Hair follicle dermal papilla cell (primary cell): ENCODE data around the gene DEFB131B. TPM values are rescaled to one million over a fixed set of nuclear protein-coding genes. Genes with fewer than 3 reads are reported as not detected.

Experiments
- small RNA-seq: library from RNA; depleted of rRNA; stranded (forward); fragments of <200 nt; gene quantifications from one replicate; pipeline ENCODE3, GENCODE V24; 2012
- total RNA-seq: library from RNA; depleted of rRNA; stranded (reverse); fragments of >200 nt; gene quantifications from 2 replicates; pipeline ENCODE4 v1.2.3, GENCODE V29; 2012

Gene DEFB131B
- not detected in 2 replicates for total RNA-seq

GRCh38 chr11:71878059-71878458 is at the start of gene DEFB131B:
Gene DEFB131B, plus strand, starts transcription at chr11:71878453. Its CDS starts 0 bp downstream, at chr11:71878453.

GRCh38 chr11:71832811-71833210 is 45.4 kb upstream of the DEFB131B start, which contains the start of gene DEFB108B:
Gene DEFB108B, plus strand, starts transcription at chr11:71833200. Its CDS starts 0 bp downstream, at chr11:71833200.

GRCh38 chr11:71927820-71928736 is 49.8 kb downstream of the DEFB131B start, which contains the start of gene XNDC1N:
Gene XNDC1N, minus strand, starts transcription at chr11:71928594. Its CDS starts 5,241 bp downstream, at chr11:71923353.

GRCh38 chr11:71928737-71929443 is 50.6 kb downstream of the DEFB131B start, which contains the start of gene RNF121:
Gene RNF121, plus strand, starts transcription at chr11:71929046. Its CDS starts 16 bp downstream, at chr11:71929062.

Small RNAs within 50 kb of the gene (small RNA-seq; reads per million reads assigned to genes)
- not detected for gene RNA5SP342

Other genes with a start within 250 kb of the DEFB131B start
- gene DEFB108B, start 45.3 kb upstream of the DEFB131B start, total RNA-seq = not detected in 2 replicates
- gene XNDC1N, start 50.1 kb downstream of the DEFB131B start, total RNA-seq = 5.6 and 10.4 TPM in 2 replicates
- 32.7 and 33.3 TPM in 2 replicates for gene RNF121, start 50.6 kb downstream of the DEFB131B start, total RNA-seq
- gene IL18BP, start 120.5 kb downstream of the DEFB131B start, total RNA-seq = 2.9 and 3.9 TPM in 2 replicates
- 247 and 272 TPM in 2 replicates for gene NUMA1, start 202.1 kb downstream of the DEFB131B start, total RNA-seq
- gene LRRC51, start 202.4 kb downstream of the DEFB131B start, total RNA-seq = 6.0 and 6.3 TPM in 2 replicates
- gene LAMTOR1, start 224.8 kb downstream of the DEFB131B start, total RNA-seq = 113 and 119 TPM in 2 replicates
- not detected in 2 replicates for gene TOMT, start 227.5 kb downstream of the DEFB131B start, total RNA-seq
- 11.4 and 18.0 TPM in 2 replicates for gene ANAPC15, start 234.2 kb downstream of the DEFB131B start, total RNA-seq